Stimulated activated CD8-positive, alpha-beta memory T cell treated with anti-CD3 and anti-CD28 coated beads, Interleukin-7, amount 100 ng/mL, for 24 hours (primary cell): ENCODE measurements around the gene SLC66A2.
"Not testable (repeated sequence)": the region's sequence is repeated elsewhere in the genome, so short reads cannot be mapped to it uniquely, and the experiment has no call there.

ENCODE experiments used
- DNase-seq: peaks from one replicate; pipeline ENCODE4 v3.0.0-alpha.2; 2020; ENCODE audit warnings: low read depth

Gene SLC66A2

GRCh38 chr18:79864955-79865354 lies 86.5 kb downstream of the SLC66A2 start:
- DNase-seq, result not testable (repeated sequence)

GRCh38 chr18:79864006-79864725 lies 87.3 kb downstream of the SLC66A2 start:
- no peak for DNase-seq

GRCh38 chr18:79863161-79864005 lies 88.1 kb downstream of the SLC66A2 start:
- DNase-seq, result no peak

- DNase-seq, result no peak
Observed at GRCh38 chr18:79862562-79862961, 88.9 kb downstream of the SLC66A2 start.

- no peak for DNase-seq
Observed at GRCh38 chr18:79861687-79862086, 89.8 kb downstream of the SLC66A2 start.

GRCh38 chr18:79859314-79859713 lies 92.1 kb downstream of the SLC66A2 start:
- no peak for DNase-seq

- no peak for DNase-seq
Observed at GRCh38 chr18:79857082-79857671, 94.3 kb downstream of the SLC66A2 start.

GRCh38 chr18:79856119-79857007 lies 95.1 kb downstream of the SLC66A2 start:
- no peak for DNase-seq

- no peak for DNase-seq
Observed at GRCh38 chr18:79855147-79855933, 96.1 kb downstream of the SLC66A2 start.

- DNase-seq, result no peak
Observed at GRCh38 chr18:79853993-79854364, 97.5 kb downstream of the SLC66A2 start.

- DNase-seq, result no peak
Observed at GRCh38 chr18:79853303-79853992, 98.0 kb downstream of the SLC66A2 start.

- no peak for DNase-seq
Observed at GRCh38 chr18:79852561-79853302, 98.7 kb downstream of the SLC66A2 start.
